Bronchial epithelial cell (primary cell): ENCODE measurements around the gene TMPRSS3. TPM values are rescaled to one million over a fixed set of nuclear protein-coding genes. Genes with fewer than 3 reads are reported as not detected.

Experiments used
- DNase-seq: peaks from one replicate; pipeline ENCODE4 v3.0.0-alpha.2; 2010; ENCODE audit warnings: low read depth
- FAIRE-seq: peaks from 2 replicates; lab custom pipeline; 2011; peaks lifted over from hg19 to GRCh38; lab: Jason Lieb, UNC
- H3K27me3 ChIP-seq: 2 replicates; pipeline ENCODE4 v1.5.1; 2011; ENCODE audit warnings: low read length; ENCODE audit not compliant: control insufficient read depth, insufficient read depth
- H3K36me3 ChIP-seq: 2 replicates; pipeline ENCODE4 v1.5.1; 2011; ENCODE audit warnings: low read length; ENCODE audit not compliant: control insufficient read depth, insufficient read depth
- H3K4me3 ChIP-seq: 2 replicates; pipeline ENCODE4 v1.5.1; 2011; ENCODE audit warnings: mild to moderate bottlenecking, low read depth, low read length, control low read depth
- total RNA-seq: library from RNA; depleted of rRNA; stranded (reverse); fragments of >200 nt; gene quantifications from 2 replicates; pipeline ENCODE4 v1.2.1, GENCODE V29; 2014
- TF ChIP-seq, protein P1 (sequence below): IDR thresholded peaks from 2 replicates; pipeline ENCODE4 v1.5.1; 2011; ENCODE audit warnings: mild to moderate bottlenecking, moderate library complexity, low read length, control low read depth, inconsistent platforms; ENCODE audit not compliant: insufficient read depth, severe bottlenecking

Gene TMPRSS3
- total RNA-seq, 1 donor from 2014 or later: under 0.01 TPM

DNA sequence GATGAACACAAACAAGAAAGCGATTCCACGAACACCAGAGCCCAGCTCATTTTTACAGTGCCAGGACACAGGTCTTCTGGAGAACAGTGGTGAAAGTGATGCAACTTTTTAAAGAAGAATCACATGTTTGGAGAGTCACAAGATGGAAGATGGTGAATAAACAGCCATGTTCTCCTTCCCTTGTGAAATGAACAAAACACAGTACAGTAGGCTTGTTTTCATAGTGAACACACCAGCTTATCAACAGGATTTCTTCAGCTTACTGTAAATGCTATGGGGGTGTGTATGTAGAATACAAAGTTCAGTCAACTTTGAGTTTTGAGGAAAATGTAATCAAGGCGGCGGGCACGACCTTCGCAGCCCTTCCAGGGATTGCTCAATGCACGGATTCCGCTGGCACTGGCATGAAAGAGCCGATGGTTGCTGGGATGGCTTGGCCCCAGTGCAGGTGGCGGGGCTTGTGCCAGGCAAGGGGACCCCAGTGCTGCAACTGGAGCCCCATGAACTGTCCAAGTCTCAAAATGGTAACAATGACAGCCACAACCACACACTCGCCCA, 9.7 kb downstream of the TMPRSS3 start:
- H3K27me3 ChIP-seq: no peaks in the 10 kb centered on the region

DNA sequence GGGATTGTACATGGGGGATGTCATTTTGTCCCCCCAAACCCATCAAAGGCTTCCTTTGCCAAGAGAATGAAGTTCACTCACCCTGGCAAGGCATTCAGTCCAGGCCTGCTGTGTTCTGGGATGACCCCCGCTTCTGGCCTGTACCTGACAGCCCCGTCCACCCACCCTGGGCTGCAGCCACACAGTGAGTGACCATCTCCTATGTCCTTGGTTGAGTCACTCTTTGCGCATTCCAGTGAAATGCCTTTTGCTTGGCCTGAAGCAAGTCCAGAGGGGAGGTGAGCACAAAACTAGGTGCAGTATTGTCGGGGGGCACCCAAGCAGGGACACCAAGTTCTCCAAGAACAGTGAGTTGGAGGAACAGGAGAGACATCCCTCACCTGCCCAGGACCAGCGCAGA, 10.2 kb downstream of the TMPRSS3 start:
- Histone ChIP-seq H3K36me3 (no peaks in the 10 kb centered on the region), H3K4me3 (no peak overlapping the region), H3K27me3 (no peaks in the 10 kb centered on the region)
- FAIRE-seq (no peak), DNase-seq (no peak)
- TF ChIP-seq, protein P1, sequence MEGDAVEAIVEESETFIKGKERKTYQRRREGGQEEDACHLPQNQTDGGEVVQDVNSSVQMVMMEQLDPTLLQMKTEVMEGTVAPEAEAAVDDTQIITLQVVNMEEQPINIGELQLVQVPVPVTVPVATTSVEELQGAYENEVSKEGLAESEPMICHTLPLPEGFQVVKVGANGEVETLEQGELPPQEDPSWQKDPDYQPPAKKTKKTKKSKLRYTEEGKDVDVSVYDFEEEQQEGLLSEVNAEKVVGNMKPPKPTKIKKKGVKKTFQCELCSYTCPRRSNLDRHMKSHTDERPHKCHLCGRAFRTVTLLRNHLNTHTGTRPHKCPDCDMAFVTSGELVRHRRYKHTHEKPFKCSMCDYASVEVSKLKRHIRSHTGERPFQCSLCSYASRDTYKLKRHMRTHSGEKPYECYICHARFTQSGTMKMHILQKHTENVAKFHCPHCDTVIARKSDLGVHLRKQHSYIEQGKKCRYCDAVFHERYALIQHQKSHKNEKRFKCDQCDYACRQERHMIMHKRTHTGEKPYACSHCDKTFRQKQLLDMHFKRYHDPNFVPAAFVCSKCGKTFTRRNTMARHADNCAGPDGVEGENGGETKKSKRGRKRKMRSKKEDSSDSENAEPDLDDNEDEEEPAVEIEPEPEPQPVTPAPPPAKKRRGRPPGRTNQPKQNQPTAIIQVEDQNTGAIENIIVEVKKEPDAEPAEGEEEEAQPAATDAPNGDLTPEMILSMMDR: no peak

More for the DNA sequence above, 9.7 kb downstream of the TMPRSS3 start:
- Histone ChIP-seq H3K4me3 (no peak overlapping the region), H3K36me3 (no peaks in the 10 kb centered on the region)
- TF ChIP-seq, protein P1: no peak
- DNase-seq (no peak), FAIRE-seq (no peak)

DNA sequence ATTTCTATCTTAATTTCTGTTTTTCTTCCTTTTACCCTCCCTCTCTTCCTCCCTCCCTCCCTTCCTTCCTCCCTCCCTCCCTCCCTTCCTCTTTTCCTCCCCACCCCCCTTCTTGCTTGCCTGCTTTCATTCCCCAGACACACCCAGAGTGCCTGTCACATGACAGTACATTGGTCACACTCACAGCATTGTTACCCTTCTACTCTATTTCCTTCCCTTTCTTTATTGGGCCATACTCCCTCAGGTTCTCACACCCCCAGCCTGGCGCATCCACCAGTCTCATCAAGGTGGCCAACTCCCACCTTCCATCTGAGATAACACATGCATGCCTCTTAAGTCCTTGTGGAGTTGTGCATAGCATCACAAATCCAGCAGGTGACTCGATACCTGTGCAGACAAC, 10.9 kb downstream of the TMPRSS3 start:
- FAIRE-seq (no peak), DNase-seq (no peak)
- Histone ChIP-seq H3K27me3 (no peaks in the 10 kb centered on the region), H3K36me3 (no peaks in the 10 kb centered on the region), H3K4me3 (no peak overlapping the region)
- TF ChIP-seq, protein P1: no peak

DNA sequence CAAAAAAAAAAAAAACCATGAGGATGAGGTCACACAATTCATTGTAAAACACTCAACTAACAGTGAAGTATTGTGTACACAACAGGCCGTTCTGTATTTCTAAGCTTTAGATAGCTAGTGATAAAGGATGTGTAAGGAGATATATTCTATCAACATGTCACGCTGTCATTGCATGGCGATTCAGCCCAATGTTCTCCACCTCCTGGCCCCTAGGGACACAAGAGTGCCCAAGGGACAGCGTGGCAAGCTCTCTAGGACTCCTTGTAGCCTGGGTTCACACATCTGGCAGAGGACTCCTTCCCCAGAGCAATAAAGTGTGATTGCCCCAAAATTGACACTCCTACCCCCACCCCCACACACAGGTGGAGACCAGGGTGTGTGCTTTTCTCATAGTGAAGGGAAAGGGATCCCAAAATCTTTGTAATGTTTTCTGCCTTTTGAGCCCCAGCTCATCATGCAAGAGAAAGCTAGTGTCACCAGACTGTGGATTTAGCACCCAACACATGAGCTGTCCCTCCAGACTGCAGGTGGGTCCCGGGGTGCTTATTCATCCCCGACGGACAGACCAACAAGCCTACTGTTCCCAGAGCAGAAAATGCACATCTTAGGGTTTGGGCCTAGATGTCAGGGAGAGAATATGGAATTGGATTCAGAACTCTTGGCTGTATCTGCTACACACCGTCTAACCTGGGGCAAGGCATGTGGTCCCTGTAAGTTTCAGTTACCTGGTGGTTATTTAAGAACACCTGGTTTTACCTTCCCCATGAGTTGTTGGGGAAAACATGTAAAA, 11.5 kb downstream of the TMPRSS3 start:
- TF ChIP-seq, protein P1: no peak
- FAIRE-seq: no peak

DNA sequence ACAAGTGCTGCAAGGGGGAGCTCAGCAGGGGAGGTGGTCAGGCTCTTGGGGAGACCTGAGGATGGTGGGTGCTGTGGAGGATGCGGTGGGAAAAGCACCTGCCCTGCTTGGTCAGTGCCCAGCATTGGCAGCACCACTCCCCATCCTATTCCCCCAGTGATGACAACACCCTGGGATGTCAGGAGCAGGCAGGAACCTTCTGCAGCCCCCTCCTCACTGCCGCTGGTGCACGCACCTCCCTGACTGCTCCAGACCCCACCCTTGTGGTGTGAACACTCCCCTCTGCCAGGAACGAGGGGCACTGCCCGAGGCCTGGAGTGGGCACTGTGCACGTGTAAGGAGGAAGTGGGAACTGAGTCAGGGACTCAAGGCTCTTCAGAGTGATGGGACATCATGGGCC, 12.5 kb downstream of the TMPRSS3 start:
- DNase-seq (no peak), FAIRE-seq (no peak)
- Histone ChIP-seq H3K27me3 (no peaks in the 10 kb centered on the region), H3K4me3 (no peak overlapping the region), H3K36me3 (no peaks in the 10 kb centered on the region)
- TF ChIP-seq, protein P1: no peak

More for the DNA sequence above, 11.5 kb downstream of the TMPRSS3 start:
- no peak overlapping the region for H3K4me3 ChIP-seq
- DNase-seq: no peak
- no peaks in the 10 kb centered on the region for H3K36me3 ChIP-seq
- H3K27me3 ChIP-seq: no peaks in the 10 kb centered on the region
